ENCODE results near the gene ULK4.

DNA sequence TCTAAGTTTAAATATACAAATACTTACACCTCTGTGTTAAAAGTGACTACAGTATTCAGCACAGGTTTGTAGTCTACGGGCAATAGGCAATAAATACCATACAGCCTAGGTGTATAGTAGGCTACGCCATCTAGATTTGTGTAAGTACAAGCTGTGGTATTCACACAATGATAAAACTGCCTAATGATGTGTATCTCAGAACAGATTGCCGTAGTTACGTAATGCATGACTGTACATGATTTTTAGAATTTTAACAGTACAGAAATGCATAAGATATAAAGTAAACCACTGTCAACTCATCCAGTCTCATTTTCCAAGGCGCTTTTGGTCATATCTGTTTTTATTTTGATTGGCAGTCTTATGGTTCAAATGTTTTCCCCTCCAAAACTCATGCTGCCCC, 396.9 kb downstream of the ULK4 start:
- TF ChIP-seq, protein P1, sequence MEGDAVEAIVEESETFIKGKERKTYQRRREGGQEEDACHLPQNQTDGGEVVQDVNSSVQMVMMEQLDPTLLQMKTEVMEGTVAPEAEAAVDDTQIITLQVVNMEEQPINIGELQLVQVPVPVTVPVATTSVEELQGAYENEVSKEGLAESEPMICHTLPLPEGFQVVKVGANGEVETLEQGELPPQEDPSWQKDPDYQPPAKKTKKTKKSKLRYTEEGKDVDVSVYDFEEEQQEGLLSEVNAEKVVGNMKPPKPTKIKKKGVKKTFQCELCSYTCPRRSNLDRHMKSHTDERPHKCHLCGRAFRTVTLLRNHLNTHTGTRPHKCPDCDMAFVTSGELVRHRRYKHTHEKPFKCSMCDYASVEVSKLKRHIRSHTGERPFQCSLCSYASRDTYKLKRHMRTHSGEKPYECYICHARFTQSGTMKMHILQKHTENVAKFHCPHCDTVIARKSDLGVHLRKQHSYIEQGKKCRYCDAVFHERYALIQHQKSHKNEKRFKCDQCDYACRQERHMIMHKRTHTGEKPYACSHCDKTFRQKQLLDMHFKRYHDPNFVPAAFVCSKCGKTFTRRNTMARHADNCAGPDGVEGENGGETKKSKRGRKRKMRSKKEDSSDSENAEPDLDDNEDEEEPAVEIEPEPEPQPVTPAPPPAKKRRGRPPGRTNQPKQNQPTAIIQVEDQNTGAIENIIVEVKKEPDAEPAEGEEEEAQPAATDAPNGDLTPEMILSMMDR (IDR thresholded peaks at IDR 0.05), result no peak
- no peak for TF ChIP-seq POLR2A (IDR thresholded peaks at IDR 0.05)
- TF ChIP-seq EP300 (IDR thresholded peaks at IDR 0.05), result no peak

Data from tibial nerve (tissue), 4 donors.